HG02943 (cell line): ENCODE results near the gene ASXL3.

Experiments used
- ATAC-seq: cut with Tn5 transposase; IDR thresholded peaks from one replicate; pipeline ENCODE4 v1.9.1; 2021; ENCODE audit warnings: mild to moderate bottlenecking, low read depth, moderate library complexity; ENCODE audit not compliant: unreplicated experiment

ASXL3 gene

DNA sequence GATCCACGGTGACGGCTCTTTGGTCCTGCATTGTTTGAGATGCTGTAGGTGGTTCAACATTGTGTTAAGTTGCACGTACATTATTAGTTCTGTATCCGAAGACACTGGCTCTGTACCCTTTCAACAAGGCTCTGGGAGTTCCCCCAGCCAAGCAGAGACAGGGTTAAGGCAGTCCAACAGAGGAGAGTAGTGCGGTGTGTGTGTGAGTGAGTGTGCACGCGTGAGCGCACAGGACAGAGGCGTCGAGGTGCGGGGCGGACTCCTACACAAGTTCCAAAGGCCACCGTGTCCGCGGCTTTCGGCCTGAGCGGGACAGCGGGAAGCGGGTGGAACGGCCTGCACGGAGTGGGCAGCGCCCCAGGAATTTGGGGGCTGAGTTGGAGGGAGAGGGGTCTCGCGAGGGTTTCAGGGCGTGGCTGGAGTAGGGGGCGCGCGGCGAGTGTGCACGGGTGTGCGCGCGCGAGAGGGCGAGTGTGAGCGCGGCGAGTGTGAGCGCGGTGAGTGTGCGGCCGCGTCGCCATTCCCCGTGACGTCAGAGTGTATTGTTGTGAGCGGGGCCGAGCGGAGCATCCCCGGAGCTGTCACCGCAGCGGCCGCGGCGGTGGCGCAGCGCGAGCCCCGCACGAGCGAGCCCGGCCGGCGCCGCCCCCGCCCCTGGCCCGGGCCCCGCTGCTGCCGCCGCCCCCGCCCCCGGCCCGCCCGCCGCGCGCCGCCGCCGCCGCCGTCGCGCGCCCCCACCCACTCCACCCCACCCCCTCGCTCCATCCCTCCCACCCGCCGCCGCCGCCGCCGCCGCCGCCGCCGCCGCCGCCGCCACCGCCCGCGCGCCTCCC lies at the start of gene ASXL3:
Gene ASXL3, plus strand, starts transcription at position 535 of the 833 bp plus-strand sequence. CDS start 413 bp downstream, outside the sequence.
- no peak for ATAC-seq

DNA sequence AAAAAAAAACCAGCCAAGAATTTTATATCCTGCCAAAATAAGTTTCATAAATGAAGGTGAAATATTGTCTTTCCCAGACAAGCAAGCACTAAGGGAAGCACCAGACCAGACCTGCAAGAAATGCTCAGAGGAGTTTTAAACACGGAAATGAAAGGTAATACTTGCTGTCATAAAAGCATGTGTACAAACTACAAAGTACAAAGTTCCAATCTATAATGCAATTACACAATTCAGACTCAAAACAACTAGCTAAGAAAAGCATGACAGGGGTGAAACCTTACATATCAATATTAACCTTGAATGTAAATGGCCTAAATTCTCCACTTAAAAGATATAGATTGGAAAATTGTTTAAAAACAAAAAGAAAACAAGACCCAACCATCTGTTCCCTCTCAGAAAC lies 45.0 kb upstream of the ASXL3 start:
- ATAC-seq, result no peak

DNA sequence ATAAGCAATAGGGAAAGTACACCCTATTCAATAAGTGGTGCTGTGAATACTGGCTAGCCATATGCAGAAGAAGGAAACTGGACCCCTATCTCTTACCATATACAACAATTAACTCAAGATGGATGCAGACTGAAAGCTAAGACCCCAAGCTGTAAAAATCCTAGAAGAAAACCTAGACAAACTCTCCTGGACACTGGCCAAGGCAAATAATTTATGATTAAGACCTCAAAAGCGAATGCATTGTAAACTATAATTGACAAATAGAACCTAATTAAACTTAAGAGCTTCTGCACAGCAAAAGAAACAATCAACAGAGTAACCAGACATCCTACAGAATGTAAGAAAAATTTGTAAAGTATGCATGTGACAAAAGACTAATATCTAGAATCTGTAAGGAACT lies 41.1 kb upstream of the ASXL3 start:
- ATAC-seq, result no peak

- no peak for ATAC-seq
Measured at GRCh38 chr18:33538418-33539042, 39.5 kb upstream of the ASXL3 start.

DNA sequence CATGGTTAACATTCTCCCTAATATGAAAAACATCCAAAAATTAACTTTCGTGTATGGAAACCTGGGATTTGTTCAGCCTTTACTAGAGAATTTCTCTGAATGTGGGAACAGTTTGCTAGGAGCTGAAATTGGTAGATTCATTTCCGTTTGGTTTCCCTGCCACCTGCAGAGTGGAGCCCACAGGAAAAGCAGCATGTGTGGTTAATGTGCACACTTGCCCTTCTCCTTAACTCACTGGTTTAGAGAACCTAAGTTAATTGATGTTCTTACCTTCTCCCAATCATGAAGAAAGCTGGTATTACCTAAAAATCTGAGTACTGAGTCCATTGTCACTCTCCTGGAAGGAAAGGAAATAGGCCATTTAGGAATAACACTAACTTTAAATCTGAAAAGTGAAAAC lies 37.6 kb upstream of the ASXL3 start:
- ATAC-seq, result no peak

DNA sequence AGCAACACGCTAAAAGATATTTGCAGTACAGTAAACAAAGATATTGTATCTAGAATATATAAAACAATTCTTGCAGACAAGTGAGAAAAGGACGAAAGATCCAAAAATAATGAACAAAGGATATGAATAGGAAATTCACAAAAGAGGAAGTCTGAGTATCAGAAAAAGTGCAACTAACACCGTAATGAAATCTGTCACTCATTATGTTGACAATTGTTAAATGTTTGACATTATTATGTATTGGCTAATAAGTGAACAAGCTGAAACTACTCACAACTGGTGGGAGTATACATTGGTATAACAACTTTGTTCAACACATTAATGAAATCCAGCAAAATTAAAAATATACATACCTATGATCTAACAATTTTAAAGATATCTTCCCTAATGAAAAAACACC lies 36.7 kb upstream of the ASXL3 start:
- ATAC-seq, result no peak

DNA sequence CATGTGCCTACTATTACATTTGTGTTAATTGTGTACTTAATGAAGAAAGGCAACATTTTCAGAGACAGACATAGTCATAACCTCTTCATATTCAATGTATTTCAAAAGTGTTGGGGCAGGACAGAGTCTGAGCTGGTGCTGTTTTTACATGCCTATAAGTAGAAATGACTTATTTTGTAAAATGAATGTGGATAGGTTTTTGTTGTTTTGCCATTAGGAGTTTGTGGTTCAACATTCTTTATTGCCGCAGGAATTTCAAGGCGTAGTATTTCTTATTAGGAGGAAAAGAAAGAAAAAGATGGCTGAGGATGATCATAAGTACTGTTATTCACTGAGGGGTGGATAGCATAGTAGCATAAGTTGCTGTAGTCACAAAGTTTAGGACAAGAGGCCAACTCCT lies 21.2 kb upstream of the ASXL3 start:
- ATAC-seq, result no peak

GRCh38 chr18:33557706-33558105 lies 20.3 kb upstream of the ASXL3 start:
- ATAC-seq, result no peak

DNA sequence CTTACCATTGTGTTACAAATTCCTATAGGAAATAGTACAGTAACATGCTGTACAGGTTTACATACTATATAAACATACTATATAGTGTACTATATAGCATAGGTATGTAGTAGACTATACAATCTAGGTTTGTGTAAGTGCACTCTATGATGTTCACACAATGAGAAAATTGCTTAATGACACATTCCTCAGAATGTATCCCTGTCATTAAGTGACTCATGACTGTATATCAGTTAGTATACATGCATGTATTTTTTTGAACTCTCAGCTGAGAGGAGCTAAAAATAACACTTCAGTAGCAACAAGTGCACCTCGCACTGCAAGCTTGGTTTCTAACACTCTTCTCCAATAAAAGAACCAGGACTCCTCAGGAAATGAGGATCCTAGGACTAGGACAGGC lies 19.5 kb upstream of the ASXL3 start:
- ATAC-seq, result no peak

DNA sequence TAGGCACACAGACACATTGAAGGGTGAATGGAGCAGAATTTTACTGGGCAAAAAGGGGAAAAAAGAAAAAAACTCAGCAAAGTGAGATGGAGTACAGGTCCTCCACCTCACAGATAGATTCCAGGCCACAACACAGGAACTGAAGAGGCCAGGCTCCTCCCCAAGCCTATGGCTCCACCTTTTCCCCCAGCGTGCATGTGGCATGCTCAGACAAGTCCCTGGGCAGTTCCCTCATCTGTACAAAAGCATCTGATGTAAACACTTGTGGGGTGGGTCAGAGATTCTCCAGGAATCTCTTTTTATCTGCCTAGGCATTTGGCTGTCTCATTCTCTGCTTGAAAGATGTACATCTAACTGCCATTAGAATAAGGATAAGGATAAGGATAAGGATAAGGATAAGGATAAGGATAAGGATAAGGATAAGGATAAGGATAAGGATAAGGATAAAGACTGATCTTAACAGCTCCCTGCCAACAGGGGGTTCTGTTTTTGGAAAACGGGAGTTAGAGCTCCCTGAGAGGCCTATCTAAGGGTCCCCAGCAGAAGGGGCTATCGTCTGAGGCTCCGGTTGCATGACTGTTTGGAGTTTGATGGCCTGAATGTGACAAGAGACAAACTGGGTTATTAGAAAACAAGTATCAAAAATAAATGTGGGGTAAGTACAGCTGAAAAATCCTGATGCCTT lies 17.2 kb upstream of the ASXL3 start:
- ATAC-seq, result no peak

DNA sequence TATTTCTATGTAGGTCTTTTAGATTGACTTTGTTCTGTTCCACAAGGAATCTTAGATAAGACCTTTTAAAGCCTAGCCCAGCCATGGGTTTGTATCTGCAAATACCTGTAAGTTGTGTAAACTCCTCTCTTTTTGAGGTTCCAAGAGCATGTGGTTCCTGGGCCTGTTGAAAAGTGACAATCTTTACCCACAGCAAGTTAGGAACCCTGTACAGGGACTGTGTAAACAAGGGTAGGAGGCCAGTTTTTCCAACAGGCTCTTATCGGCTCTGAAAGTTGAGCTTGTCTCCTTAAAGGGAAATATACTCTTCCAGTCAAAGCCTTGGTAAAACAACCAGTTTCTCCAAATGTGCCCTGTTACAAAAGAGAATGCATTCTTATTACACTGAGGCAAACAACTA lies 15.3 kb upstream of the ASXL3 start:
- ATAC-seq, result no peak

DNA sequence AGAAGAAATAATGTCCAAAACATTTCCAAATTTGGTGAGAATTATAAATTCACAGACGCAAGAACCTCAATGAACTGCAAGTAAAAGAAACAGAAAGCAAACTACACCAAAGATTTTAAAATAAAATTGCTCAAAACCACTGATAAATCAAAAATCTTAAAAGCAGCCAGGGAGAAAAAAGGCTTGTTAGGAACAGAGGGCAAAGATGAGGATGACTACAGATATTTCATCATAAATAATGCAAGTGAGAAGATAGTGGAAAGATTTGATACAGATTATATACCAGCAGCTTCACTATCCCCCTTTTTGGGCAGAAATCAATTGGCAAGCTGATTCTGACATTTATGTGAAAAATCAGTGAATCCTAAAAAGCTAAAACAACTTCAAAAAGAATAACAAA lies 10.3 kb upstream of the ASXL3 start:
- ATAC-seq, result no peak

DNA sequence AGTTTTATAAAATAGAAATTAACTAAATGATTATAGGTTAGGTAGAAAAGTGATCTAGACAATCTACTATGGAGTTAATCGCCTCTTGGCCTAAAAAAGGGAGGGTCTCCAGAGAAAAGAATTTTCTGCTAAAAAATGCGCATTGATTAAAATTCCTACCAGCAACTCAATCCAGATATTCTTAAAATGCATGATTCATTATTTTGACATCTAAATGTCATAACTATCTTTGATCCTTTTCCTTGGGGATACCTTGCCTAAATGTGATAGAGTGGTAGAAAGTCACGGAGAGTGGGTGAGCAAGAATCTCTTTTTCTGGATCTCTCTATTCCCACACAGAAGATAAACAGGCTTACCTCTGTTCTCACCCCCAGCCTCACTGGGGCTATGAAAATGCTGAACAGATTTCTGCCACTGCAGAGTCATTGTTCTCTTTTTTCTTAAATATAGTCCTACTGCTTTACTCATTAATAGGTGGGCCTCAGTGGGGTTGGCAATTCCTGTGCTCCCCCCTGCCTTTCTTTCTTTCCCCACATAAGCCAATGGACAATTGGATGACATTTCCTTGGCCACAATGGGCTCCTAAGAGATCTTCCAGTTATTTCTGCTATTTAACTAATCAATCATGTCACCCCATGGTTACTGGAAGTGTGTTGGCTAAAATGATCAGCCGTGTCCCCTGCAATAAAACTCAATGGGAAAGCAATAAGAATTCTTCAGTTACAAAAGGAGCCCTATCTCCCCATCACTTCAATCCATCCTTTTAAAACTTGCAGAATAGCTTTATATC lies 5.8 kb upstream of the ASXL3 start:
- no peak for ATAC-seq

- no peak for ATAC-seq
Measured at GRCh38 chr18:33573193-33573592, 4.8 kb upstream of the ASXL3 start.

- no peak for ATAC-seq
Measured at GRCh38 chr18:33575451-33575850, 2.6 kb upstream of the ASXL3 start.

DNA sequence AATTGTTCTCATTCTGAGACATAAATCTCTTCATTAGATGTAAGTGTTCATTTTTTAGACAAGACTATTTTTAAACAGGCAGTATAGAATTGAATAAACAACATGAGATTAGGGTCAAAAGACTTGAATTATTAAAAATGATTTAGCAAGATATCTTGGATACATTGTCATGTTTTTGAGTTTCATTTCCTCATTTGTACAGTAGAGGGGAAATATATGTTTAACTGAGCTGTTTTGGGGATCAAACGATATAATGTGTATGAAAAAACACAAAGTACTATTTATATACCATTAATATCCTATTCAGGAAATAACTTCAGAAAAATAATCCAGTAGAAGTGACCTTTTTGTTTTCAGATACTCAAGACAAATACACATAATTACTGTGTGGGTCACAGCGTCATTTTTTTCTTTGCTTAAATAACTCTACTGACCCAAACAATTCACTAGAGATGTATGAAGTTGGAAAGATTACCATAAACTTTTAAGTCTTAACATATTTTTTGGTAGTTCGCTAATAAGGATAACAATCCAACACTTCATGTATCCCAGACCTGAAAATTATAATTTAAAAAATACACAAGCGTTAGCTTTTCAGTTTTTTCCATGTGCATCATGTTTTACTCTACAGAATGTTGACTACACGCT lies 896 bp upstream of the ASXL3 start:
- ATAC-seq, result no peak

DNA sequence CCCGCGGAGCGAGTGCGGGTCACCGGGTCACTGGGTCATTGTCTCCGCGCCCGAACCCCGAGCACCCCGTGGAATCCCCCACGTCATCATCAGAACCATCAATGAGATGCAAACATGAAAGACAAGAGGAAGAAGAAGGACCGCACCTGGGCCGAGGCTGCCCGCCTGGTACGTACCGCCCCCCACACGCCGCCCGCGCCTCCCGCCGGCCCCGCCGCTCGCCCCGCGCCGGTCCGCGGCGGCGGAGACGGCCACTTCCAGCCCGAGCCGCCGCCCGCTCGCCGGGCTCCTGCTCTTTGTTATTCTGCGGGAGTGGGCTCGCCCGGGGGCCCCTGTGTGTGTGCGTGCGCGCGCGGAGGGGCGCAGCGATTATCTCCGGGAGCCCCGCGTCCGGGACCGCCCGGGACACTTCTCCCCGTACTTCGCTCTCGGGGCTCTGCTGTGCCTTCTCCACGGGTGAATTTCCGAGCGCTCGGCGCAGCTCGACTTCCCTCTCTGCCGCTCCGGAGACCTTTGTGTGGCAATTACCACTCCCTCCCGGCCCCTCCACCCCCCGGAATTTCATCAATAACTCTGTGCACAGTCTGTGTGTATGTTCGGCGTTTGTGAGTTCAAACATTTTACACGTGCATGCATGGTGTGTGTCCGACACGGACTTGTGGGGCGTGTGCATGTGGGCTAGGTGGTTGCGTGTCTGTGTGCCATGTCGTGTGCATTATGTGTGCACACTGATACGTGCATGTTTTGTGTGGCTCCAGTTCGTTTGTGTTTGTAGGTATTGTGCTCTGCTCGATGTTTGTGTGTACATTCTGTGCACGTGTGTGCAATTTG lies 714 bp downstream of the ASXL3 start:
- ATAC-seq, result no peak

DNA sequence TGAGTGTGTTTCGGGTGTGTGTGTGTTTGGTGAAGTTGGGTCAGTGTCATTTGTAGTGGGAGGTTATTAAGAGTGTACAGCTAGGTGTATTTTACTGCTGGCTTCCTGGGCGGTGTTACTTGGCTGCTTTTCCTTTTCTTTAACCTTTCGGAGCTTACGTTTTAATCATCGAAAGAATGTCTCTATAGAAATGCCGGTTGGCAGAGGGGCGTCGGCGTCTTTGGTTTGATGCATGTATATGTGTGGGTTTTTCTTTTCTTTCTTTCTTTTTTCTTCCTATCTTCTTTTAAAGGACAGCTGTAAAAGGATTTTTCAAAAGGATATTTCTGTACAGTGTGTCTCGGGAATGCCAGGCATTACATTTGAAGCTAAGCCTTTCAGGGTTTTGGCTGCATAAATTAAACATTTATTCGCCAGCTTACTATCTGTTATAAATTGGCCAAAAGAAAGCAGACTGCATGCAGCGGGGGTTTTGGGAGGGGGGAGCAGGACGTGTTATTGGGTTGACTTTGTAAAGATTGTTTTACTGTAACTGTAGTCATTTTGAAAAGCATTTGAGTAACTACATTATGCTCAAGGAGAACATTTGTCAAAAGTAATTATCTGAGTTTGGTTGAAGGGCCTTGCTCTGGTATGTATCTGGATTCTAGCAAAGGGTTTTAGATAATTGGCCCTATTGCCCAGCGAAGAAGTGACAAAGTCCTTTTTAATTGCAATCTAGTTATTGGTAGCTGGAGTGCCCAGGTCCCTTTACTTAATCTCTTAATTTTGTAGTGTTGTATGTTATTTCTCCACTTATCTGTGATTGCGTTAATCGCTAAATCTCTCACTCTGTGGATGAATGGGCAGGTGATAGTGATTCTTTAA lies 1.6 kb downstream of the ASXL3 start:
- ATAC-seq, result no peak

DNA sequence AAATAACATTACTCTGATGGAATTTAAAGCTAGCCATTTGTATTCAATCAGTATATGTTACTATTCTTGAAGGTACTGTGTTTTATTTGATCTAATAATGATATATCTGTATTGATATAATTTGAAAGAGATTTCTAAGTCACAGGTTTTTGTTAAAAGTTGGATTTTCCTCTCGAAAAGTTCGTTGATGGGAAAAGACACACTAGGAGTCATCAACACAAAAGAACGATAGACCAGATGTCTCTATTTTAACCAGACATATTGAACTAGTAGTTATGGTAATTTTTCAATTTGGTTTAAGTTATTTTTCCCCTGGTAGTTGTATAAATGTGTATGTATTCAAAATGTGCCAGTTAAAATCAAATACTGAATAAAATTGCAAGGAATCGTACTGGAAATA lies 2.5 kb downstream of the ASXL3 start:
- ATAC-seq, result no peak
